ENCODE results near the gene TRIM46.

TRIM46 gene, protein sequence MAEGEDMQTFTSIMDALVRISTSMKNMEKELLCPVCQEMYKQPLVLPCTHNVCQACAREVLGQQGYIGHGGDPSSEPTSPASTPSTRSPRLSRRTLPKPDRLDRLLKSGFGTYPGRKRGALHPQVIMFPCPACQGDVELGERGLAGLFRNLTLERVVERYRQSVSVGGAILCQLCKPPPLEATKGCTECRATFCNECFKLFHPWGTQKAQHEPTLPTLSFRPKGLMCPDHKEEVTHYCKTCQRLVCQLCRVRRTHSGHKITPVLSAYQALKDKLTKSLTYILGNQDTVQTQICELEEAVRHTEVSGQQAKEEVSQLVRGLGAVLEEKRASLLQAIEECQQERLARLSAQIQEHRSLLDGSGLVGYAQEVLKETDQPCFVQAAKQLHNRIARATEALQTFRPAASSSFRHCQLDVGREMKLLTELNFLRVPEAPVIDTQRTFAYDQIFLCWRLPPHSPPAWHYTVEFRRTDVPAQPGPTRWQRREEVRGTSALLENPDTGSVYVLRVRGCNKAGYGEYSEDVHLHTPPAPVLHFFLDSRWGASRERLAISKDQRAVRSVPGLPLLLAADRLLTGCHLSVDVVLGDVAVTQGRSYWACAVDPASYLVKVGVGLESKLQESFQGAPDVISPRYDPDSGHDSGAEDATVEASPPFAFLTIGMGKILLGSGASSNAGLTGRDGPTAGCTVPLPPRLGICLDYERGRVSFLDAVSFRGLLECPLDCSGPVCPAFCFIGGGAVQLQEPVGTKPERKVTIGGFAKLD

DNA sequence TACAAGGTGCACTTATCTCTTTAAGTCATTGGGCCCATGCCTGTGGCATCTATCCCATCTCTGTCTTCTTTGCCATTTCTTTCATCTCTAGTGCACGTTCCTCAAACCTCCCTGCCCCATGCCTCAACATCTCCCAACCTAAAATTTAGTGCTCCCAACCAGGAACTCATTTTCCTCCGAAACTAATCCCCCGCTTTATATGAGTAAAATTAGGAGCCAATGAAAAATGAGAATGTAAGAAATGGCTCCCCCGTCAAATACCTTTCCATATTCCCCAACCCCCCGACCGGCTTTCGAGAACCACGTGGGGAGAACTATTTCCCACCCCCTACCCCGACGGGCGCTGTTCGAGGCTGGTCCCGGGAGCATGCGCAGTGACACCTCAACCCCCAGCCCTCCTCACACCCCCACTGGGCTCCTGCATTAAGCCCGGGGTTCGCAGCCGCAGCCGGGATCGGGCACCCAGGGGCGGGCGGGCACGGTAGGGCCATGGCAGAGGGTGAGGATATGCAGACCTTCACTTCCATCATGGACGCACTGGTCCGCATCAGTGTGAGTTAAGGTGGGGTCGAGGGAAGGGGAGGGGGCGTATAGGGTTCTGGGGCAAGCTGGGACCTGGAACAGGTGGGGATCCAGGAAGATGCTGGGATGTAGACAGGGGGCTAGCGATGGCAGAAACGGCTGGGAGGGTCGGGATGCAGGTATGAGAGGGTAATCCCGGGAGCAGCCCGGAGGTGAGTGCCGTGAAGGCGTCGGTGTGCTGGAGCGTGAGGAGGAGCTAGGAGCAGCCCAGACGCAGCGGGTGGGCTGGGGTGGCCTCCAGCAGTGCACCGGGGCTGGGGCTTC is at the start of gene TRIM46:
TRIM46 (plus strand) TSS at position 372 of the 846 bp plus-strand sequence; CDS start at position 490, 118 bp downstream.
- DNase-seq (ENCODE audit: low spot score) = peak; percentile 77

DNA sequence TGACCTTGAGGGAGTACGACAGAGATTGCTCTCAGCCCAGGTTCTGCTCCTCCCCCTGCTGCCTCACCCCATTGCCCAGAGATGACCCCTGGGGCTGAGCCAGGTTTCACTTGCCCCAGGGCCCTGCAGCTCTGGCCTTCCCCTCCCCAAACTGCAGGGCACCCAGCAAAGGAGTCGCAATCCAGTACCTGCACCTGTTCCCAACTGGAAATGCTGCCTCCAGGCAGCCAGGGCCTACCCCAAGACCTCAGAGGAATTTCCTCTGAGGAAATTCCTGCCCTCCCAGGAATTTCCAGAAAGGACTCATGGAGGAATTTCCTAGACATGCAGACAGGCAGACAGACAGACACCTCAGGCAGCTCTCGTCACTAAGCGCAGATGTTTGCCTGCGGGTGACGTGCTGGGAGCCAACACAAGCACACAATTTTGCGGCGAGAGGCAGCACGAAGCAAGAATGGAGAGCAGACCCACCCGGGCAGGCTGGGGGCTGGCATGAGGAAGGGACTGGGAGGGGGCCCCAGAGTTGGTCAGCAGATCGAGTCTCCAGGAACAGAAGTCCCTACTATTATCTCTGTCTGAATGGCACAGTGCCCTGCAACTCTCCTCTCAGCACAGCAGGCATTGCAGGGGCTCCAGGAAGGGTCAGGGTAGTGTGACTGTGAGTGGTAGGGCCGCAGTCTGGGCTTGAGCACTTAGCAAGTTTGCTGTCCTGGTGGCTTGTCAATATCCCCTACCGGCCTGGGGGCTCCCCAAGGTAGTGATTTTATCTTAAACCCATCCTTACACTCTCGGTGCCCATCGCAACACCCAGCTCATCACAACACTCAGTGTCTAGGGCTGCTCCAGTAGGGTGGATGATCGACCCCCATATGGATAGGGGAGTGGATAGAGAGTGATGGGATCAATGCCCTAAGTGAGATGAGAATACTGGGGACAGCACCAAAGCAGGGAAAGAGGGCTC is 48.9 kb upstream of the TRIM46 start:
- DNase-seq (ENCODE audit: low spot score) = no peak

DNA sequence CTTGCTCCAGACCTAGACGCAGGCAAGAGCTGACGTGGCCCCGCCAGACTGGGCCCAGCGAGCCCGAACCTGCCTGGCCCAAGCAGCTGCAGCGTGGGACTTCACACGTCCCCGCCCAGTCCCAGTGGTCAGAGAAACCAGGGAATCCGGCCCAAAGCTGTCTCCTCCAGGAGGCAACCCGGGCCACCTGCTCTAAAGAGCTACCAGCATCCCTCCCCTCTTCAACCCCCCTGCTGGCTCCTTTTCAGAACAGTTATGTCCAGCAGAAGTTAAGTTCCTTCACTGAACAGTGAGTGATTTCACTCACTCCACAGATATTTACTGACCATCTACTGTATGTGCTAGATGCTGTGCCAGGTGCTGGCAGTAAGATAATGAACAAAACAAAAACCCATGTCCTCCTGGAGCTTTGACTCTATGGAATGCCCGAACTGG is 48.1 kb upstream of the TRIM46 start:
- no peak for DNase-seq (ENCODE audit: low spot score)

DNA sequence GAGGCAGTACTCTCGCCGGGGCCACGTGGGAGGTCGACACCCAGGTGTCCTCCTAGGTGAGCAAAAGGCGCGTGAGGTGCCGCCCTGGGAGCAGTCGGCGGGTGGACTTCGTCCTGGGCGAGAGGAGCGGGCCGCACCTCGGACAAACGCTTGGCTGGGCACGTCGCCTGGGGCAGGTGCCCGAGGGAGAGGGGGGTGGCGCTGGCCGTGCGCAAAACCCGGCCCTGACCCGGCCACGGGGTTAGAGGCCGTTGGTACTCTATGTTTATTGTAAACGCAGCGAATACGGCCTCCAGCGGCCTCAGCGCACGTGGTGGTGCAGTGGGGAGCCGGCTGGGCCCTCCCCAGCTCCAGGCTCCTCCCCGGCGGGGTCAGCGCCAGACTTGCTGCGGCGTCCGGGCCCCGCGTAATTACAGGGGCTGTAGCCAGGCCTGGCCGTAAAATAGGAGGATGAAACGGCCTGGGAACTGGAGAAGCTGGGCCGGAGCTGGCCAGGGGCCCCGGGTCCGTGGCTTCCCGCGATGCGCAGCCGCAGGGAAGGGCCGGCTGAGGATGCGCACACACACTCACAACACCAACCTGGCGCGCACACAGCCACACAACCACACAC is 47.6 kb upstream of the TRIM46 start:
- DNase-seq (ENCODE audit: low spot score) = peak; percentile 84

DNA sequence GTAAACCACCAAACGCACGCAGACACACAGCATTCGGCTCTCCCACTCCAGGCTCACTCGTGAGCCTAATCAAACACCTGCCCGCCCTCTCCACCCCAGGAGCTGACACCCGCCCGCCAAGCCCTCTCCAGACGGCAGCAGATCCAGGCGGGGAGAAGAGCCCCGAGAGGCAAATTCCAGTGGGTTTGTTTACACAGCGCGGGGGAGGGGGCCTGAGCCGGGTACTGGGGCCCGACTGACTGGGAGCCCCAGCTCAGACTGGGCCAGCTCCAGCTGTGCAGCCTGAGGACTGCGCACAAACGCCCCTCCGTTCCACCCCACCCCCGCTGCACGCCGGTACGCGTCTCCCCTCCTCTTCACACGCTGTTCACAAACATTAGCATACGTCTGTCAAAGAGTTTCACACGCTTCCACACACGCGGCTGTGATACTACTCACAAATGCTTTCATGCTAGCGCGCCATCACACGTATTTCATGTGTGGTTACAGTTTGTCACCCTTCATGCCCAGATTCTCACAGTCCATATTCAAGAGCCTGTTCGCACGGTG is 47.0 kb upstream of the TRIM46 start:
- DNase-seq (ENCODE audit: low spot score) = peak; percentile 78

DNA sequence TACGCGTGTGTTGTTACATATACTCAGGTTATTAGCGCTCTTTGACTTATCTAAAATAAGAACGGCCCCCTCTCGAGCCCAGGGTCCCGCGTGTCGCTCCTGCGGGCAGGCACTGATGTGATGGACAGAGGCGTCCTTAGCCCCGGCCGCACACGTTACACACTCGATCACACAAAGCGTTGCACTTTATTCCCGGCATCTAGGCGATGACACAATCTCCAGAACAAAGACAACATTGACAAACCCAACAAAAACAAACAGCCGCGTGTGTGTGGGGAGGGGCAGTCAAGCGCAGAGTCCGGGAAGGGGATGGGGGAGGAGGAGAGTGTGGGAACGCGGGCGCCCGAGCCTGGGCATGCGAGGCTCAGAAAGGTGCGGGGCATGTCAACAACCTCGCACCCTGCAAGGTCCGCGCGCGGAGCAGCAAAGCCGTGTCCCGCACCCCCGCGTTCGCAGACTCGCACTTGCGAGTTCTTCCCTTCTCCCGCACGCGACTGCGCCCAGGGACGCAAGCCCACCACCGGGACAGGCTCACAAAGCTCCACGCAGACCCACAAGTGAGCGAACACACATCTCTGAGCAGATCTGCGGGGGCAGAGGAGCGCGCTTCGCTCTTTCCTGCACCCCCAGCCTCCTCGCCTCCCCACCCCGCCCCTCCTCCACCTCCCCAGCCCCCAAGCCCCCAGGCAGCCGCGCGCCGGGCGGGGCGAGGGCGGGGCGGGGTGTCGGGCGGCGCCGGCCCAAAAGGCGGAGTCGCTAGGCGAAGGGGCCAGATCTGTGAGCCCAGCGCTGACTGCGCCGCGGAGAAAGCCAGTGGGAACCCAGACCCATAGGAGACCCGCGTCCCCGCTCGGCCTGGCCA is 46.3 kb upstream of the TRIM46 start, which contains the start of gene EFNA1:
EFNA1 (plus strand) TSS at position 772 of the 862 bp plus-strand sequence. CDS start 102 bp downstream, outside the sequence.
- peak; percentile 96 for DNase-seq (ENCODE audit: low spot score)

DNA sequence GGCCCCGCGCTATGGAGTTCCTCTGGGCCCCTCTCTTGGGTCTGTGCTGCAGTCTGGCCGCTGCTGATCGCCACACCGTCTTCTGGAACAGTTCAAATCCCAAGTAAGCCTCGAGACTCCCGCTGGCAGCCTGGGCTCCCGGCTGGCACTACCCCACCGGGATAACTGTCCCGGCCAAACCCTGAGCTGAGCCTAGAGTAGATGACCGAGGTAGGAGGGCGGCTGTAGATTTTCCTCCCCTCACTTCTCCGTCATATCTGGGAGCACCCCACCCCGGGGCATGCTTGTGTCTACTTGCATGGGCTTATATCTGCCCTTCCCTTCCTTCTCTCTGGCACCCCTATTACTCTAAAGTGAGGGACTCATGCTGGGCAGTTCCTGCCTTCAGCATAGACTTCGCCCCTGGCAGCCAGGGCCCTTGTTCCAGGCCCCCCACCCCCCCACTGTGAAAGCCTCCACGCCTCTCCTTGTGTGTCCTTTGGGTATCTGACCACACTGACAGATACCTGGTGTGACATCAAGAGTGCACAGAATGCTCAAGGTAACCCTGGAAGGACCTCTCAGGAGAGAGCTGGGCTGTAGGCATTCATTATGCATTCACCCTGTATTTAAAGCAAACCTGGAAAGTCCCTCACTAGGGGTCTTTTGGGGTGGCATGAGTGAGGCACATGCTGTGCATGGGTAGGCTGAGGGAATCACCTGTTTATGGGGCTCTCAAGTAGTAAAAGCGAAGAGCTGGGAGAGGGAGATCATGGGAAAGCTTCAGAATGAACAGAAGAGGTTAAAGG is 45.5 kb upstream of the TRIM46 start:
- DNase-seq (ENCODE audit: low spot score) = no peak

DNA sequence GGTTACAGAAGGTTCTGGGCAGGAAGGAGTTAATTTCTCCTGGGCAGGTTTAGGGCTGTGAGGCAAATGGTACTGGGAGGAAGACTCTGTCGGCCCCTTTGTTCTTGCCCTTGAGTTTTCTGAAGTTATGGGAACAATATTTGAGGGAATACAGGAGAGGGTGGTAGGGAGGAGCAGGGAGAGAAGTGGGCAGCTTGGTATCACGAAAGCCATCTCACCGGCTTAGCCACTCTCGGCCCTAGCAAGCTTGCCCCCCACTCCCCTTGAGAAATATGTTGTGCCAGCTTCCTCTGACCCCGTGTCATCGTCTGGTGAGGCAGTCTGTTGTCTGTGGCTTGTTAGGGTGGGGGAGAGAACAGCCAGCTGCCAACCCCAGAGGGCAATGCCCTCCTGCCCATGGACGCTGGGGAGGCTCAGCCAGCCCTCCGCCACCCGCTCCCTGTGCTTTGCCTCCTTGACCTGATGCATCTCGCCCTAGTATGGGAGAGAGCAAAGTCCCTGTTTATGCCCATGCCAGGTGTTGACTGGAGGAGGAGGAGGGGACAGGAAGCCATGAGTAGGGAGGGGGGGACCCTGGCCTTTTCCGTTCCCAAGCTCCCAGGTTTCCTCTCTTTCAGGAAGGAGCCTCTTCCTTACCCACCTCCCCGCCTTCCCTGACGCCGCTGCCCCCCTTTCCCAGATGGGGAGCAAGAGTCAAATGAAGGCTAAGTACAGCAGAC is 44.7 kb upstream of the TRIM46 start:
- peak; percentile 77 for DNase-seq (ENCODE audit: low spot score)

DNA sequence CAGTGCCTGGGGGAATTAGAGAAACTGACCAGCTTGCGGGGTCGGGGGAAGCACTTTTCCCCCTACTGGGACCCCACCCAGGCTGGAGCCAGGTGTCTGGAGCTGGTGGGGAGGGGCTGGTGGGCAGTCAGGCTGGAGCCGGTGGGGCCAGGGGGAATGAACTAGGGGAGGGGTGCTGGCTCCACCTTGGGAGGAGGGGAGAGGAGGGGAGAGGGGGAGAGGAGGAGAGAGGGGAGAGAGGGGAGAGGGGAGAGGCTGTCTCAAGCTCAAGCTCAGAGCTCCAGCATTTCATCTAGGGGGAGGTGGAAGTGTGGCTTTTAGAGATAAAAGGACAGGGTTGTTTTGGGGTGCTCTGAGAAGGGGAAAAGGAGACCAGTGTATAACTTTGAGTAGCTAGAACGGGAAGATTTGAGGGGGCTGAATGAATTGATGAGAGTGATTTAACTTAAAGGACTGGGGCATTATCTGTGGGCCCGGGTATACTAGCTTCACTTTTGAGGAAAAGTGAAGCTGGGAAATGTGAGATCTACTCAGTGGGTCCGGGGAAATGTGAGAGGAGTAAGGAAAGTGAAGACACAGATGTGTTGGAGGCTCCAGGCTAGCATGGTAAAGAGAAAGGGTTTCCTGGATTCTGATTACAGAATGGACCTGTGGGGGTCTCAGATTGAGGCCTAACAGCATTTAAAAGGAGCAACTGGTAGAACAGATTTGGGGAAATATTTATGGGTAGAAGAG is 43.2 kb upstream of the TRIM46 start:
- DNase-seq (ENCODE audit: low spot score) = no peak

DNA sequence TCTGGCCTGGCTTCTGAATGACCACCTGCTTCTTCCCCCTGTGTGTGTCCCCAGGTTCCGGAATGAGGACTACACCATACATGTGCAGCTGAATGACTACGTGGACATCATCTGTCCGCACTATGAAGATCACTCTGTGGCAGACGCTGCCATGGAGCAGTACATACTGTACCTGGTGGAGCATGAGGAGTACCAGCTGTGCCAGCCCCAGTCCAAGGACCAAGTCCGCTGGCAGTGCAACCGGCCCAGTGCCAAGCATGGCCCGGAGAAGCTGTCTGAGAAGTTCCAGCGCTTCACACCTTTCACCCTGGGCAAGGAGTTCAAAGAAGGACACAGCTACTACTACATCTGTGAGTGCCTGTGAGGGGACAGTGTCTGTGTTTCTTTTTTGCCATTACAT is 42.4 kb upstream of the TRIM46 start:
- no peak for DNase-seq (ENCODE audit: low spot score)

DNA sequence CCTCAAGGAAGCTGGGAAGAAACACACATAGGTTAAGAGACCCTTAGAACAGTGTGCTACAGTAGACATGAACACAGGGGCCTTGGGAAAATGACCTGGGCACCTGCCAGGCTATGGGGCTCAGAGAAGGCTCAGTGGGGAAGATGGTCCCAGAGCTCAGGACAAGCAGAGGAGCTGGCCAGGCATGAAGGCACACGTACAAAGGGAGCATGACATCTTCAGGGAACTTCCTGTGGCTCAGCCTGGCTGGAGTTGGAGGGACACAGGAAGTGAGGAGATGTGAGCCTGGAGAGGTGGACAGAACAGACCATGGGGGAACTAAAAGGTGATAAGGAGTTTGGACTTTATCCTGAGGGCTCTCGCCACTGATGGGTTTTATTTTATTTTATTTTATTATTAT is 41.8 kb upstream of the TRIM46 start:
- DNase-seq (ENCODE audit: low spot score) = no peak

DNA sequence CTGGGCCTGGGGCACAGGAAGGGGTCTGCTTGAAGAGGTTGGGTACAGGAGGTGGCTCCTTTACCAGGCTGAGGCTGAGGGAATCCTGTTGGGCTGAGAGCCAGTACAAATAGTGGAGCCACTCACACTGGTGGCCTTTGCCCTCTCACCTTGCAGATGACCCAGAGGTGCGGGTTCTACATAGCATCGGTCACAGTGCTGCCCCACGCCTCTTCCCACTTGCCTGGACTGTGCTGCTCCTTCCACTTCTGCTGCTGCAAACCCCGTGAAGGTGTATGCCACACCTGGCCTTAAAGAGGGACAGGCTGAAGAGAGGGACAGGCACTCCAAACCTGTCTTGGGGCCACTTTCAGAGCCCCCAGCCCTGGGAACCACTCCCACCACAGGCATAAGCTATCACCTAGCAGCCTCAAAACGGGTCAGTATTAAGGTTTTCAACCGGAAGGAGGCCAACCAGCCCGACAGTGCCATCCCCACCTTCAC is 39.8 kb upstream of the TRIM46 start:
- no peak for DNase-seq (ENCODE audit: low spot score)

DNA sequence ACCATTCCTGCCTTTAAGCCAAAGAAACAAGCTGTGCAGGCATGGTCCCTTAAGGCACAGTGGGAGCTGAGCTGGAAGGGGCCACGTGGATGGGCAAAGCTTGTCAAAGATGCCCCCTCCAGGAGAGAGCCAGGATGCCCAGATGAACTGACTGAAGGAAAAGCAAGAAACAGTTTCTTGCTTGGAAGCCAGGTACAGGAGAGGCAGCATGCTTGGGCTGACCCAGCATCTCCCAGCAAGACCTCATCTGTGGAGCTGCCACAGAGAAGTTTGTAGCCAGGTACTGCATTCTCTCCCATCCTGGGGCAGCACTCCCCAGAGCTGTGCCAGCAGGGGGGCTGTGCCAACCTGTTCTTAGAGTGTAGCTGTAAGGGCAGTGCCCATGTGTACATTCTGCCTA is 39.3 kb upstream of the TRIM46 start:
- no peak for DNase-seq (ENCODE audit: low spot score)

DNA sequence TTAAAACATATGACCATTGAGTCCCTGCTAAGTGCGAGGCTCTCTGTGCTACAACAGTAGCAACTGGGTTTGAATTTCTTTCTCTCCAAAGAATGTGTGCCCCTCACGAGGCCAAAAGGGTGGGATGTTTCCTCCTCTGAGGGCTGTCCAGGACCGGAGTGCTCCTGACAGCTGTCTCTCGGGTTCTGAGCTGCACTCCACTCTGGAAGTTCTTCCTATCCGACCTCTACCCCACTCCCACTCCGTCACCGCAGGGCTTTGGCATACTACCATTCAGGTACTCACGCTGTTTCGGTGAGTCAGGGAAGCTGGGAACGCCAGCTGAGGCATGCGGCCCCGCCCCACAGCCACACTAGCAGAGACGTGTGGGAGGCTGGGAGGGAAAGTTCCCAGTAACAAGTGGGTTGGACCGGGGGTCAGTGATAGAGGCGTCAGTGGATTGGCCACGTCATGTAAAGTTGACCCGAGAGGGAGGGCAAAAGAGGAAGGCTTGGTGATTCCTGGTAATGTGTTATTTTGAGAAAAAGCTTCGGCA is 38.7 kb upstream of the TRIM46 start:
- DNase-seq (ENCODE audit: low spot score) = peak; percentile 77

DNA sequence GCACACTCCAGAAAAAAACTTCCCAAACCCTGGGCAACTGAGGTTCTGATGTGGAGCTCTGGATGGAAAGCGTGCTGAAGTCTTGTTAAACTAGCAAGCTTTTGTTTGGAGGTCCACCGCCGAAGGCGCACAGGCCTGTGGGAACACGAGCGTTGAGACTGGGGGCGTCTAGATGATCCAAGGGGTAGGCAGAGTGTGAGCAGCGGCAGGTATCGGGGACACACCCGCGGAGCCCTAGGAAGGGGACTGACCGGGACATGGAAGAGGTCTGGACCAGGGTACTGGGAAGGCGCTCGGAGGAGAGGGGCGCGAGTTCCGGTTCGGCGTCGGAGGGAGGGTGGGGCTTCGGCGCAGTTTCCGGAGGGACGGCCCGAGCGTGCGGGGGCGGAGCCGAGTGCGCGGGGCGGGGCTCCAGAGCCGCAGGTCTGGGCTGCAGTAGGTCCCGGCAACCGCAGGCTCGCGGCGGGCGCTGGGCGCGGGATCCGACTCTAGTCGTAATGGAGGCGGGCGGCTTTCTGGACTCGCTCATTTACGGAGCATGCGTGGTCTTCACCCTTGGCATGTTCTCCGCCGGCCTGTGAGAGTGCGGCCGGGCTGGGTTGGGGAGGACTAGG is 38.1 kb upstream of the TRIM46 start, which contains the start of gene SLC50A1:
SLC50A1 (plus strand) TSS at position 438 of the 614 bp plus-strand sequence; CDS start at position 498, 60 bp downstream.
- DNase-seq (ENCODE audit: low spot score) = peak; percentile 96

DNA sequence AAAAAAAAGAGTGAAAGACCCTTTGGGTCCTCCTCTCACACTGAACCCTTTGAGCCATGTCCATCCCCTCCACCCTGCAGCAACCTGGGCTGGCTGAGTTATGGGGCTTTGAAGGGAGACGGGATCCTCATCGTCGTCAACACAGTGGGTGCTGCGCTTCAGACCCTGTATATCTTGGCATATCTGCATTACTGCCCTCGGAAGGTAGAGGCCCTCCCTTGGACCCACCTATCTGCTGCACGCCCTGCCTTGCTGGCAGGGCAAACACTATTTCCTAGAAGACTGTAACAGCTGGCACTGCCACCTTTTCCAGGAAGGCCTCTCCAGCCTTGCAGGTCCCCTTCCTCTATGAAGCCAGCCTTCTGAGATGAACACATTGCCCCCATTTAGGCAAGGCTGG is 36.9 kb upstream of the TRIM46 start:
- DNase-seq (ENCODE audit: low spot score) = no peak

Measured in Ammon's horn (tissue), 1 donor.